Spleen (tissue), 11 donors: ENCODE data around the gene DUSP3. TPM values are rescaled to one million over a fixed set of nuclear protein-coding genes. Genes with fewer than 3 reads are reported as not detected.

Experiments used
- DNase-seq: peaks from one replicate; pipeline ENCODE4 v3.0.0-alpha.2; 2020
- H3K27ac ChIP-seq, 8 donors: fragments of 200-600 bp; sonication (generic) in 7 of 8; 1 replicate in 4 of 8; 2 replicates in 4 of 8; pipeline versions ENCODE4 v1.5.0 to v1.8.0; 2016 to 2021; ENCODE audit warnings: inconsistent platforms in 4 of 8, mild to moderate bottlenecking in 4 of 8, moderate library complexity in 1 of 8
- H3K27me3 ChIP-seq, 7 donors: fragments of 200-600 bp; sonication (generic) in 6 of 7; replicated peaks in 1 of 7; 1 replicate in 4 of 7; 2 replicates in 3 of 7; pipeline versions ENCODE4 v1.5.0 to v1.8.0; 2016 to 2021; ENCODE audit warnings: inconsistent platforms in 3 of 7, mild to moderate bottlenecking in 1 of 7
- H3K36me3 ChIP-seq, 6 donors: fragments of 200-600 bp; sonication (generic) in 5 of 6; 1 replicate in 4 of 6; 2 replicates in 2 of 6; pipeline versions ENCODE4 v1.5.0 to v1.8.0; 2016 to 2021; ENCODE audit warnings: inconsistent platforms in 2 of 6
- H3K4me1 ChIP-seq, 6 donors: fragments of 200-600 bp; sonication (generic) in 5 of 6; 1 replicate in 3 of 6; 2 replicates in 3 of 6; pipeline versions ENCODE4 v1.5.0 to v1.8.0; 2016 to 2021; ENCODE audit warnings: inconsistent platforms in 3 of 6
- H3K4me3 ChIP-seq, 8 donors: fragments of 200-600 bp; sonication (generic) in 7 of 8; 1 replicate in 4 of 8; 2 replicates in 4 of 8; pipeline versions ENCODE4 v1.5.0 to v1.8.0; 2016 to 2021; ENCODE audit warnings: inconsistent platforms in 4 of 8, mild to moderate bottlenecking in 4 of 8, moderate library complexity in 2 of 8
- H3K9me3 ChIP-seq, 8 donors: fragments of 200-600 bp; sonication (generic) in 7 of 8; 1 replicate in 4 of 8; 2 replicates in 4 of 8; pipeline versions ENCODE4 v1.5.0 to v1.8.0; 2016 to 2021; ENCODE audit warnings: inconsistent platforms in 4 of 8
- CTCF ChIP-seq, 11 experiments: fragments of 200-600 bp in 7 of 11; fragments of 450-650 bp in 4 of 11; sonication (generic) in 4 of 11; IDR thresholded peaks in 8 of 11; conservative IDR thresholded peaks in 3 of 11; 1 replicate in 7 of 11; 2 replicates in 4 of 11; pipeline versions ENCODE4 v1.4.0 to v1.8.0; 2016 to 2021; ENCODE audit warnings: antibody characterized with exemption in 11 of 11, inconsistent platforms in 4 of 11, mild to moderate bottlenecking in 1 of 11
- POLR2A ChIP-seq, 3 donors: fragments of 450-650 bp; IDR thresholded peaks; one replicate each; pipeline ENCODE4 v1.5.1; 2017; ENCODE audit warnings: antibody characterized with exemption in 3 of 3, mild to moderate bottlenecking in 1 of 3
- POLR2AphosphoS5 ChIP-seq, 3 donors: sonication (generic); formaldehyde crosslinking; IDR thresholded peaks; one replicate each; pipeline ENCODE4 v1.5.1; 2017; ENCODE audit warnings: antibody characterized with exemption in 3 of 3
- WGBS, 5 donors: extraction: QIAGEN DNeasy Blood & Tissue Kit in 3 of 5; methylation state at CpG; one replicate each; pipeline versions ENCODE4 v1.1.5 to v1.1.7; 2013 to 2018; 5-methylcytosine and 5-hydroxymethylcytosine counted together
- intact Hi-C: fragments of 100-400 bp; cut with DNase I; formaldehyde crosslinking; loops from one replicate; pipeline ENCODE4 v1.15.0; 2023; ENCODE audit warnings: low total_unique reads
- polyA plus RNA-seq, 3 donors: library from polyadenylated mRNA; stranded (reverse); fragments of 200-250 nt; gene quantifications; one replicate each; pipeline ENCODE4 v1.2.1, GENCODE V29; 2013
- total RNA-seq, 7 donors: library from RNA; depleted of rRNA in 3 of 7; stranded (reverse); fragments of >200 nt in 3 of 7; fragmentation: NEBNext Ultra II Directional in 4 of 7; extraction: Animal tissue kit (Norgen Biotek cat#: 25700) in 4 of 7; gene quantifications; one replicate each; pipeline versions ENCODE4 v1.1.0 to v1.2.1, GENCODE V29; 2016 to 2021
- donor health status: healthy with polysubstance abuse.
- donor health status: DM: no; HTN: no; CAD: no; lungs with moderate emphysema.
- donor health status: DM: no; HTN: no; CAD: no.
- donor health status: Bipolar disorder and iron deficiency.
- donor health status: healthy.
- donor health status: DM: no; HTN: no; CAD: no.
- donor health status: DM: yes; HTN: yes; CAD: no.

The DUSP3 gene
- total and polyA plus RNA-seq, 10 donors: 25.7 to 96.2 (median 68.9) TPM

- 29 to 60% (median 47%) methylated on average over 3 of the region's 3 CpGs for WGBS, 5 donors
- H3K36me3 ChIP-seq: no peaks in the 10 kb centered on the region
- H3K9me3 ChIP-seq: peaks cover 0 to 3% (median 0%) of the 10 kb centered on the region in 8 donors
- no peak for DNase-seq
- peaks cover 0 to 10% (median 0%) of the 10 kb centered on the region in 7 donors for H3K27me3 ChIP-seq
- TF ChIP-seq CTCF (IDR thresholded peaks at IDR 0.05 in 8 of 11, conservative IDR thresholded peaks at IDR 0.05 in 3 of 11) (no peak), POLR2AphosphoS5 (IDR thresholded peaks at IDR 0.05) (no peak), POLR2A (IDR thresholded peaks at IDR 0.05) (no peak)
- intact Hi-C loops: no loop called here
- no peak overlapping the region for H3K27ac ChIP-seq
- H3K4me1 ChIP-seq: peaks cover 0 to 9% (median 0%) of the 10 kb centered on the region in 6 donors
- H3K4me3 ChIP-seq: no peak overlapping the region
These were observed 12.8 kb upstream of the DUSP3 start for GRCh38 chr17:43791589-43791988.

GRCh38 chr17:43790311-43790940, 11.6 kb upstream of the DUSP3 start:
- H3K36me3 ChIP-seq: no peaks in the 10 kb centered on the region

GRCh38 chr17:43789482-43789881, 10.7 kb upstream of the DUSP3 start:
- DNase-seq: no peak
- Histone ChIP-seq H3K27me3 (peaks cover 0 to 10% (median 0%) of the 10 kb centered on the region in 7 donors), H3K27ac (no peak overlapping the region), H3K36me3 (no peaks in the 10 kb centered on the region), H3K4me3 (no peak overlapping the region), H3K9me3 (peaks cover 0 to 3% (median 0%) of the 10 kb centered on the region in 8 donors), H3K4me1 (peaks cover 0 to 9% (median 0%) of the 10 kb centered on the region in 6 donors)
- TF ChIP-seq CTCF (IDR thresholded peaks at IDR 0.05 in 8 of 11, conservative IDR thresholded peaks at IDR 0.05 in 3 of 11) (no peak), POLR2A (IDR thresholded peaks at IDR 0.05) (no peak), POLR2AphosphoS5 (IDR thresholded peaks at IDR 0.05) (no peak)
- intact Hi-C loops: no loop called here
- 84 to 100% (median 93%) methylated on average over 1 of the region's 1 CpG for WGBS, 5 donors

More at GRCh38 chr17:43790311-43790940, 11.6 kb upstream of the DUSP3 start:
- H3K27me3 ChIP-seq: peaks cover 0 to 10% (median 0%) of the 10 kb centered on the region in 7 donors
- TF ChIP-seq POLR2AphosphoS5 (IDR thresholded peaks at IDR 0.05): no peak
- TF ChIP-seq POLR2A (IDR thresholded peaks at IDR 0.05): no peak
- no peak for TF ChIP-seq CTCF (IDR thresholded peaks at IDR 0.05 in 8 of 11, conservative IDR thresholded peaks at IDR 0.05 in 3 of 11)
- no peak for DNase-seq
- intact Hi-C loops: no loop called here
- no peak overlapping the region for H3K27ac ChIP-seq
- H3K4me3 ChIP-seq: no peak overlapping the region
- H3K4me1 ChIP-seq: peaks cover 0 to 9% (median 0%) of the 10 kb centered on the region in 6 donors
- H3K9me3 ChIP-seq: peaks cover 0 to 3% (median 0%) of the 10 kb centered on the region in 8 donors
- 80 to 91% (median 90%) methylated on average over 12 to 14 of the region's 14 CpGs for WGBS, 5 donors

- H3K9me3 ChIP-seq: peaks cover 0 to 3% (median 0%) of the 10 kb centered on the region in 8 donors
- intact Hi-C loops: no loop called here
- H3K27me3 ChIP-seq: peaks cover 0 to 10% (median 0%) of the 10 kb centered on the region in 7 donors
- no peak for DNase-seq
- TF ChIP-seq POLR2A (IDR thresholded peaks at IDR 0.05) (no peak), POLR2AphosphoS5 (IDR thresholded peaks at IDR 0.05) (no peak), CTCF (IDR thresholded peaks at IDR 0.05 in 8 of 11, conservative IDR thresholded peaks at IDR 0.05 in 3 of 11) (no peak)
- H3K36me3 ChIP-seq: no peaks in the 10 kb centered on the region
- peaks cover 0 to 9% (median 0%) of the 10 kb centered on the region in 6 donors for H3K4me1 ChIP-seq
- H3K4me3 ChIP-seq: no peak overlapping the region
- no peak overlapping the region for H3K27ac ChIP-seq
- 76 to 92% (median 83%) methylated on average over 5 of the region's 5 CpGs for WGBS, 5 donors
These were observed 9.8 kb upstream of the DUSP3 start for GRCh38 chr17:43788540-43788939.
